SK-N-MC (cell line): ENCODE results near the gene PTPRQ.

ENCODE experiments used
- EZH2 ChIP-seq: fragments of 200-600 bp; sonication (generic); IDR thresholded peaks from one replicate; pipeline ENCODE4 v1.6.1; 2017; ENCODE audit warnings: antibody characterized with exemption
- FOXP2 ChIP-seq: optimal IDR thresholded peaks from 2 replicates; pipeline ENCODE3; 2011; ENCODE audit warnings: mild to moderate bottlenecking, moderate library complexity; ENCODE audit not compliant: insufficient read depth; ENCODE audit errors: extremely low read length, control extremely low read depth
- POLR2AphosphoS5 ChIP-seq: IDR thresholded peaks from 2 replicates; pipeline ENCODE4 v1.6.1; 2012; ENCODE audit warnings: mild to moderate bottlenecking, low read depth, low read length, borderline replicate concordance

DNA sequence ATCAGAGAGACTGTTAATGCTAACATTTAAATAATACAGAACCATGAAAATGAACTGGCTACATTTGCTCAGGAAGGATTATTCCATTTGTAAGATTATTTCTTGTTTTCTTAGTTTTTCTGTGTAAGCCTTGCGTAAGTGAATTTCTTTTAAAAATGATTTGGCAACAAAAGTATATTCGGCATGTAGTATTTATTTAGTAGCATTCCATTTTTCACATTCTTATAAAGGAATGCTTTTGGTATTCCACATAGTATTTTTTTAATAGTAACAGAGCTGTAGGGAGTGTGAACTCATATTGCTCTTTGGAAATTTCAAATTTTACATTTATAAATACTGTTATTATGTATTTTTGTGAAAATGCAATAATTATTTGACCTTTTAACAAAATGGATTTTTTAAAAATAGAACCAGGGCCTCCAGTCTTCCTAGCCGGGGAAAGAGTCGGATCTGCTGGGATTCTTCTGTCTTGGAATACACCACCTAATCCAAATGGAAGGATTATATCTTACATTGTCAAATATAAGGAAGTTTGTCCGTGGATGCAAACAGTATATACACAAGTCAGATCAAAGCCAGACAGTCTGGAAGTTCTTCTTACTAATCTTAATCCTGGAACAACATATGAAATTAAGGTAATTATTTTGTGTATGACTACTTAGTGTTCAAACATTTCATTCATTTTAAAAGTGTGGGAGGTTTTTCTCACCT, 1.2 kb downstream of the PTPRQ start:
- TF ChIP-seq EZH2 (no peak), POLR2AphosphoS5 (no peak), FOXP2 (no peak)
